Neural cell (in vitro differentiated cells): ENCODE data around the gene IPO5.

Experiments
- CTCF ChIP-seq: fragments of 450-650 bp; IDR thresholded peaks from 2 replicates; pipeline ENCODE4 v1.5.1; 2014; ENCODE audit warnings: antibody characterized with exemption, mild to moderate bottlenecking, moderate library complexity; ENCODE audit not compliant: poor library complexity, severe bottlenecking
- EP300 ChIP-seq: fragments of 450-650 bp; conservative IDR thresholded peaks from 2 replicates; pipeline ENCODE4 v1.6.1; 2014; ENCODE audit warnings: antibody characterized with exemption, mild to moderate bottlenecking, moderate library complexity; ENCODE audit not compliant: poor library complexity, severe bottlenecking
- EZH2 ChIP-seq: fragments of 200-600, 300-800 bp; shearing (Covaris generic), sonication (generic); IDR thresholded peaks from 2 replicates; pipeline ENCODE4 v1.6.1; 2014; ENCODE audit warnings: antibody characterized with exemption, low read length, borderline replicate concordance, mild to moderate bottlenecking; ENCODE audit not compliant: insufficient read depth, poor library complexity, severe bottlenecking
- MXI1 ChIP-seq: fragments of 450-650 bp; conservative IDR thresholded peaks from 2 replicates; pipeline ENCODE4 v1.6.1; 2014; ENCODE audit warnings: antibody characterized with exemption, mild to moderate bottlenecking; ENCODE audit not compliant: poor library complexity, severe bottlenecking
- POLR2AphosphoS5 ChIP-seq: IDR thresholded peaks from 2 replicates; pipeline ENCODE4 v1.6.1; 2012
- REST ChIP-seq: IDR thresholded peaks from 2 replicates; pipeline ENCODE4 v1.6.1; 2012; ENCODE audit warnings: borderline replicate concordance

- TF ChIP-seq MXI1 (no peak), CTCF (no peak), EZH2 (no peak), EP300 (no peak), POLR2AphosphoS5 (no peak), REST (no peak)
Observed at GRCh38 chr13:98048265-98048664, 94.8 kb downstream of the IPO5 start.
